Measurements from ENCODE around the gene CACTIN. TPM values are rescaled to one million over a fixed set of nuclear protein-coding genes. Genes with fewer than 3 reads are reported as not detected.
"Not testable (repeated sequence)": the region's sequence is repeated elsewhere in the genome, so short reads cannot be mapped to it uniquely, and the experiment has no call there.

CACTIN gene
- total and polyA plus RNA-seq, 4 experiments from 2014 or later, result 4.4 to 50.4 (median 30.1) TPM

GRCh38 chr19:3589949-3590348 lies 36.6 kb downstream of the CACTIN start:
- H3K27me3 Mint-ChIP-seq, result no peaks in the 10 kb centered on the region

GRCh38 chr19:3589439-3589838 lies 37.2 kb downstream of the CACTIN start:
- Mint-ChIP-seq H3K4me3 (no peak overlapping the region), H3K36me3 (no peaks in the 10 kb centered on the region), H3K27me3 (no peaks in the 10 kb centered on the region), H3K9me3 (no peaks in the 10 kb centered on the region), H3K27ac (no peak overlapping the region), H3K4me1 (no peaks in the 10 kb centered on the region)
- Histone ChIP-seq H3K36me3 (ENCODE audit: insufficient read depth, low read length) (no peaks in the 10 kb centered on the region), H3K27me3 (ENCODE audit: insufficient read depth, low read length) (no peaks in the 10 kb centered on the region), H3K4me3 (ENCODE audit: low read length in 2 of 2) (no peak overlapping the region), H3K4me1 (ENCODE audit: insufficient read depth, low read length) (peaks cover 6% of the 10 kb centered on the region), H3K9me3 (ENCODE audit: control insufficient read depth in 1 of 2, low read length in 2 of 2) (no peaks in the 10 kb centered on the region), H3K27ac (ENCODE audit: low read depth, low read length) (no peak overlapping the region)
- intact Hi-C loops (cut with micrococcal nuclease), result loop anchor here (5.0 kb wide), 1 partner anchor 42 kb away; no protein-coding TSS in a partner anchor
- POLR2A ChIA-PET (ENCODE audit: partially characterized antibody), result no interaction called here
- no peak for DNase-seq
- CTCF ChIA-PET (ENCODE audit: partially characterized antibody), result no interaction called here

More at GRCh38 chr19:3589949-3590348, 36.6 kb downstream of the CACTIN start:
- Mint-ChIP-seq H3K36me3 (no peaks in the 10 kb centered on the region), H3K4me1 (no peaks in the 10 kb centered on the region), H3K4me3 (no peak overlapping the region), H3K9me3 (no peaks in the 10 kb centered on the region), H3K27ac (no peak overlapping the region)
- intact Hi-C loops (cut with micrococcal nuclease), result loop anchor here (5.0 kb wide), 1 partner anchor 43 kb away; no protein-coding TSS in a partner anchor
- no peak for DNase-seq
- Histone ChIP-seq H3K4me3 (ENCODE audit: low read length in 2 of 2) (no peak overlapping the region), H3K27me3 (ENCODE audit: insufficient read depth, low read length) (no peaks in the 10 kb centered on the region), H3K27ac (ENCODE audit: low read depth, low read length) (no peak overlapping the region), H3K36me3 (ENCODE audit: insufficient read depth, low read length) (no peaks in the 10 kb centered on the region), H3K9me3 (ENCODE audit: control insufficient read depth in 1 of 2, low read length in 2 of 2) (no peaks in the 10 kb centered on the region), H3K4me1 (ENCODE audit: insufficient read depth, low read length) (peaks cover 6% of the 10 kb centered on the region)
- ChIA-PET POLR2A (ENCODE audit: partially characterized antibody) (interaction anchor here (1.4 kb wide), 1 partner anchor 36 kb away, joined by 4 read pairs; no protein-coding TSS in a partner anchor), CTCF (ENCODE audit: partially characterized antibody) (interaction anchor here (1.6 kb wide), 1 partner anchor 45 kb away, joined by 8 read pairs; no protein-coding TSS in a partner anchor)

- POLR2A ChIA-PET (ENCODE audit: partially characterized antibody), result no interaction called here
Observed at GRCh38 chr19:3586707-3587346, 39.8 kb downstream of the CACTIN start.

GRCh38 chr19:3586127-3586626 lies 40.4 kb downstream of the CACTIN start:
- intact Hi-C loops (cut with micrococcal nuclease), result loop anchor here (5.0 kb wide), 1 partner anchor 39 kb away; no protein-coding TSS in a partner anchor

More at GRCh38 chr19:3586707-3587346, 39.8 kb downstream of the CACTIN start:
- H3K9me3 ChIP-seq (ENCODE audit: control insufficient read depth in 1 of 2, low read length in 2 of 2), result no peaks in the 10 kb centered on the region
- H3K27me3 Mint-ChIP-seq, result no peaks in the 10 kb centered on the region
- CTCF ChIA-PET (ENCODE audit: partially characterized antibody), result interaction anchor here (1.0 to 3.0 kb wide), 5 partner anchors 12 to 33 kb away, joined by 3 to 10 read pairs (median 9); partner anchors contain the start of gene MFSD12
- H3K27me3 ChIP-seq (ENCODE audit: insufficient read depth, low read length), result no peaks in the 10 kb centered on the region
- intact Hi-C loops (cut with micrococcal nuclease), result loop anchor here (5.0 kb wide), 1 partner anchor 40 kb away; no protein-coding TSS in a partner anchor
- no peaks in the 10 kb centered on the region for H3K36me3 Mint-ChIP-seq
- H3K4me3 ChIP-seq (ENCODE audit: low read length in 2 of 2), result no peak overlapping the region
- no peaks in the 10 kb centered on the region for H3K9me3 Mint-ChIP-seq
- no peak overlapping the region for H3K27ac Mint-ChIP-seq
- no peak for DNase-seq
- no peaks in the 10 kb centered on the region for H3K36me3 ChIP-seq (ENCODE audit: insufficient read depth, low read length)
- H3K4me1 Mint-ChIP-seq, result no peaks in the 10 kb centered on the region
- H3K27ac ChIP-seq (ENCODE audit: low read depth, low read length), result no peak overlapping the region
- H3K4me3 Mint-ChIP-seq, result no peak overlapping the region
- H3K4me1 ChIP-seq (ENCODE audit: insufficient read depth, low read length), result peaks cover 6% of the 10 kb centered on the region

GRCh38 chr19:3585301-3586126 lies 41.1 kb downstream of the CACTIN start, which contains the start of gene GIPC3:
TSS of gene GIPC3 (plus strand) at chr19:3585478. CDS start at chr19:3585598, 120 bp downstream.
- Histone ChIP-seq H3K4me3 (ENCODE audit: low read length in 2 of 2) (peak within 1 kb of the TSS in 1 of 2 donors; percentile 38), H3K4me1 (ENCODE audit: insufficient read depth, low read length) (peaks cover 6% of the 10 kb centered on the region), H3K9me3 (ENCODE audit: control insufficient read depth in 1 of 2, low read length in 2 of 2) (no peaks in the 10 kb centered on the region), H3K27me3 (ENCODE audit: insufficient read depth, low read length) (no peaks in the 10 kb centered on the region), H3K27ac (ENCODE audit: low read depth, low read length) (no peak within 1 kb of the TSS), H3K36me3 (ENCODE audit: insufficient read depth, low read length) (no peaks in the 10 kb centered on the region)
- no peaks in the 10 kb centered on the region for H3K36me3 Mint-ChIP-seq
- H3K27me3 Mint-ChIP-seq, result no peaks in the 10 kb centered on the region
- intact Hi-C loops (cut with micrococcal nuclease), result loop anchor here (5.0 kb wide), 1 partner anchor 38 kb away; no protein-coding TSS in a partner anchor
- DNase-seq, result no peak
- ChIA-PET POLR2A (ENCODE audit: partially characterized antibody) (interaction anchor here (1.1 to 1.5 kb wide), 3 partner anchors 29 to 42 kb away, joined by 3 to 7 read pairs (median 7); no protein-coding TSS in a partner anchor), CTCF (ENCODE audit: partially characterized antibody) (interaction anchor here (0.5 to 3.0 kb wide), 9 partner anchors 11 to 1160 kb away, joined by 3 to 12 read pairs (median 8); partner anchors contain the start of gene MFSD12)
- H3K27ac Mint-ChIP-seq, result peak within 1 kb of the TSS in 1 of 7 donors; percentile 43
- H3K4me1 Mint-ChIP-seq, result no peaks in the 10 kb centered on the region
- H3K9me3 Mint-ChIP-seq, result no peaks in the 10 kb centered on the region
- peak within 1 kb of the TSS in 6 of 8 donors; percentile 29 to 59 (median 46) for H3K4me3 Mint-ChIP-seq

More at GRCh38 chr19:3586127-3586626, 40.4 kb downstream of the CACTIN start:
- Mint-ChIP-seq H3K27ac (peak overlapping the region in 1 of 7 donors; percentile 43), H3K9me3 (no peaks in the 10 kb centered on the region), H3K27me3 (no peaks in the 10 kb centered on the region), H3K4me1 (no peaks in the 10 kb centered on the region), H3K4me3 (peak overlapping the region in 6 of 8 donors; percentile 29 to 59 (median 46)), H3K36me3 (no peaks in the 10 kb centered on the region)
- CTCF ChIA-PET (ENCODE audit: partially characterized antibody), result interaction anchor here (0.5 to 3.0 kb wide), 8 partner anchors 11 to 1160 kb away, joined by 3 to 12 read pairs (median 8); partner anchors contain the start of gene MFSD12
- no peaks in the 10 kb centered on the region for H3K9me3 ChIP-seq (ENCODE audit: control insufficient read depth in 1 of 2, low read length in 2 of 2)
- peak in 3 of 5 donors; percentile 21 to 33 (median 29) for DNase-seq
- peaks cover 6% of the 10 kb centered on the region for H3K4me1 ChIP-seq (ENCODE audit: insufficient read depth, low read length)
- no peaks in the 10 kb centered on the region for H3K36me3 ChIP-seq (ENCODE audit: insufficient read depth, low read length)
- H3K4me3 ChIP-seq (ENCODE audit: low read length in 2 of 2), result peak overlapping the region in 1 of 2 donors; percentile 38
- H3K27ac ChIP-seq (ENCODE audit: low read depth, low read length), result no peak overlapping the region
- POLR2A ChIA-PET (ENCODE audit: partially characterized antibody), result interaction anchor here (1.1 to 1.5 kb wide), 3 partner anchors 30 to 41 kb away, joined by 3 to 7 read pairs (median 7); no protein-coding TSS in a partner anchor
- H3K27me3 ChIP-seq (ENCODE audit: insufficient read depth, low read length), result no peaks in the 10 kb centered on the region

GRCh38 chr19:3584036-3584802 lies 42.4 kb downstream of the CACTIN start:
- H3K9me3 ChIP-seq (ENCODE audit: control insufficient read depth in 1 of 2, low read length in 2 of 2); H3K27me3 ChIP-seq (ENCODE audit: insufficient read depth, low read length); H3K36me3 ChIP-seq (ENCODE audit: insufficient read depth, low read length); H3K27ac ChIP-seq (ENCODE audit: low read depth, low read length); DNase-seq; H3K36me3 Mint-ChIP-seq; intact Hi-C loops (cut with micrococcal nuclease); POLR2A ChIA-PET (ENCODE audit: partially characterized antibody); H3K9me3 Mint-ChIP-seq; H3K4me1 ChIP-seq (ENCODE audit: insufficient read depth, low read length); H3K27ac Mint-ChIP-seq; H3K4me3 ChIP-seq (ENCODE audit: low read length in 2 of 2); H3K27me3 Mint-ChIP-seq; H3K4me1 Mint-ChIP-seq: not testable (repeated sequence)
- CTCF ChIA-PET (ENCODE audit: partially characterized antibody), result interaction anchor here (2.4 to 3.0 kb wide), 4 partner anchors 10 to 38 kb away, joined by 9 to 12 read pairs (median 10); partner anchors contain the start of gene MFSD12
- H3K4me3 Mint-ChIP-seq, result peak overlapping the region in 1 of 8 donors; percentile 25

Data from CD4-positive, alpha-beta memory T cell (primary cell).